Epithelial cell of esophagus (primary cell): ENCODE results near the gene CPT1B.
"Not testable (repeated sequence)": the region's sequence is repeated elsewhere in the genome, so short reads cannot be mapped to it uniquely, and the experiment has no call there.

ENCODE experiments used
- DNase-seq: peaks from one replicate; pipeline ENCODE4 v3.0.0; 2010; ENCODE audit warnings: low read depth
- H3K4me3 ChIP-seq: 2 replicates; pipeline ENCODE4 v1.5.1; 2011; ENCODE audit warnings: mild to moderate bottlenecking, low read length, control low read depth
- CTCF ChIP-seq: IDR thresholded peaks from 2 replicates; pipeline ENCODE4 v1.5.1; 2011; ENCODE audit warnings: low read depth, mild to moderate bottlenecking, low read length, control low read depth, inconsistent platforms; ENCODE audit not compliant: insufficient read depth; ENCODE audit errors: missing control alignments

Gene CPT1B

GRCh38 chr22:50612528-50613221 is 34.4 kb upstream of the CPT1B start:
- peak; percentile 19 for DNase-seq
- TF ChIP-seq CTCF: no peak
- H3K4me3 ChIP-seq: no peak overlapping the region

- no peak overlapping the region for H3K4me3 ChIP-seq
- TF ChIP-seq CTCF: no peak
- DNase-seq: no peak
Measured at GRCh38 chr22:50612168-50612527, 33.9 kb upstream of the CPT1B start.

GRCh38 chr22:50611341-50612060 is 33.3 kb upstream of the CPT1B start:
- TF ChIP-seq CTCF: no peak
- DNase-seq: no peak
- no peak overlapping the region for H3K4me3 ChIP-seq

GRCh38 chr22:50610581-50610980 is 32.4 kb upstream of the CPT1B start:
- no peak for TF ChIP-seq CTCF
- DNase-seq: no peak
- H3K4me3 ChIP-seq: no peak overlapping the region

GRCh38 chr22:50610041-50610451 is 31.8 kb upstream of the CPT1B start:
- no peak for DNase-seq
- H3K4me3 ChIP-seq: no peak overlapping the region
- TF ChIP-seq CTCF: no peak

- no peak for TF ChIP-seq CTCF
- DNase-seq: no peak
- no peak overlapping the region for H3K4me3 ChIP-seq
Measured at GRCh38 chr22:50609599-50609998, 31.4 kb upstream of the CPT1B start.

GRCh38 chr22:50608996-50609395 is 30.8 kb upstream of the CPT1B start:
- H3K4me3 ChIP-seq: no peak overlapping the region
- no peak for TF ChIP-seq CTCF
- DNase-seq: no peak

- DNase-seq, H3K4me3 ChIP-seq: not testable (repeated sequence)
Measured at GRCh38 chr22:50608058-50608840, 30.0 kb upstream of the CPT1B start.
